B cell (primary cell): ENCODE measurements around the gene SOX3.

Source experiments
- CTCF ChIP-seq: fragments of 200-600 bp; IDR thresholded peaks from one replicate; pipeline ENCODE4 v1.8.0; 2022; ENCODE audit warnings: antibody characterized with exemption, mild to moderate bottlenecking
- EZH2 ChIP-seq: IDR thresholded peaks from 2 replicates; pipeline ENCODE4 v1.6.1; 2012; ENCODE audit warnings: borderline replicate concordance, low read depth, mild to moderate bottlenecking, moderate library complexity, low read length; ENCODE audit not compliant: insufficient read depth, poor library complexity, severe bottlenecking

- TF ChIP-seq EZH2 = no peak
- TF ChIP-seq CTCF = no peak
These were observed 3.1 kb upstream of the SOX3 start for GRCh38 chrX:140507982-140508305.
